Glomerular visceral epithelial cell (primary cell): ENCODE measurements around the gene ASMTL.
"Not testable (repeated sequence)": the region's sequence is repeated elsewhere in the genome, so short reads cannot be mapped to it uniquely, and the experiment has no call there.

Experiments
- DNase-seq: peaks from one replicate; pipeline ENCODE4 v3.0.0-alpha.2; 2016; ENCODE audit errors: extremely low spot score

The ASMTL gene

GRCh38 chrX:1453951-1454785, 1.5 kb upstream of the ASMTL start:
- DNase-seq: peak; percentile 82

- no peak for DNase-seq
Observed at GRCh38 chrX:1453395-1453783, 680 bp upstream of the ASMTL start.

- DNase-seq: no peak
Observed at GRCh38 chrX:1451661-1452515, 821 bp downstream of the ASMTL start.

- no peak for DNase-seq
Observed at GRCh38 chrX:1451251-1451660, 1.5 kb downstream of the ASMTL start.

DNA sequence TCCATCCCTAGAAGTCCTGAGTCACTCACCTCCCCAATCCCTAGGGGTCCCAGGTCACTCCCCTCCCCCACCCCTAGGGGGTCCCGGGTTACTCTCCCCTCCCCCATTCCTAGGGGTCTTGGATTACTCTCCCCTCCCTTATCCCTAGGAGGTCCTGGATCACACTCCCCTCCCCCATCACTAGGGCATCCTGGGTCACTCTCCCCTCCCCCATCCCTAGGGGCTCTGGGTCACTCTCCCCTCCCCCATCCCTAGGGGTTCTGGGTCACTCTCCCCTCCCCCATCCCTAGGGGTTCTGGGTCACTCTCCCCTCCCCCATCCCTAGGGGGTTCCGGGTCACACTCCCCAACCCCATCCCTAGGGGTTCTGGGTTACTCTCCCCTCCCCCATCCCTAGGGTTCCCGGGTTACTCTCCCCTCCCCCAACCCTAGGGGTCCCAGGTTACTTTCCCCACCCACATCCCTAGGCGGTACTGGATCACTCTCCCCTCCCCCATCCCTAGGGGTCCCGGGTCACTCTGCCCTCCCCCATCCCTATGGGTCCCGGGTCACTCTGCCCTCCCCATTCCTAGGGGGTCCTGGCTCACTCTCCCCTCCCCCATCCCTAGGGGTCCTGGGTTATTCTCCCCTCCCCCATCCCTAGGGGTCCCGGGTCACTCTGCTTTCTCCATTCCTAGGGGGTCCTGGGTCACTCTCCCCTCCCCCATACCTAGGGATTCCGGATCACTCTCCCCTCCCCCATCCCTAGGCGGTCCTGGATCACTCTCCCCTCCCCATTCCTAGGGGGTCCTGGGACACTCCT, 2.1 kb downstream of the ASMTL start:
- DNase-seq: no peak

DNA sequence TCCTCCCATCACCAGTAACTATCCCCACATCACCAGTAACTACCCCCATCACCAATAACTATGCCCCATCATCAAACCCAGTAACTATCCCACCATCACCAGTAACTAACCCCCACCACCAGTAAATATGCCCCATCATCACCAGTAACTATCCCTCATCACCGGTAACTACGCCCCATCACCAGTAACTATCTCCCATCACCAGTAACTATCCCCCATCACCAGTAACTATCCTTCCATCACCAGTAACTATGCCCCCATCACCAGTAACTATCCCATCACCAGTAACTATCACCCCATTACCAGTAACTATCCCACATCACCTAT, 2.9 kb downstream of the ASMTL start:
- DNase-seq: no peak

DNA sequence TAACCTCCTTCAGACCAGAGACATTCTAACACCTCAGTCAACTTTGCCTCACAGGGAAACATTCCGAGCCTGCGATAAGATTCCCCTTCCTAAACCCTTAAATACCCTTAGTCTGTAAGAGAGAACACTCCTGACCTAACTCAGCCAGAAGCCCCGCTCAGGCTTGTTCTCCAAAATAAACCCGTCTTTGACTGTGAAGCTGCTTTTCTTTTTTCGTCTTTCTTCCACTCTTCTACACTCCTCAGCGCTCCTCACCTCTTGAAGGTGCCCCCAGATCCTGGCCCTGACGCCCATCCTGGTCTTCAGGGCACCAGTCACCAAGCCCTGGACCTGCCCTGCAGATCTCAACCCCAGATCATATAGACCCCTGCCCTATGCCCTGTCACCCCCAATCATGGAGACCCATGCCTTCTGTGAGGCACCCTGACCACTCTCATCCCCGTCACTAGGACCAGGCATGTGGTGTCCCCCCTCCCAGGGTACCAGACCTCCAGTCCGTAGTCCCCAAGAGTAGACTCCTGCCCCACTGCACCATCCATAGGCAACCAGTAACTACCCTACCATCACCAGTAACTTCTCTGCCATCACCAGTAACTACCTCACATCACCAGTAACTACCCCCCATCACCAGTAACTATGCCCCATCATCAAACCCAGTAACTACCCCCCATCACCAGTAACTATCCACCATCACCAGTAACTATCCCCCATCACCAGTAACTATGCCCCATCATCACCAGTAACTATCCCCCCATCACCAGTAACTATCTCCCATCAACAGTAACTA, 3.5 kb downstream of the ASMTL start:
- DNase-seq: no peak

GRCh38 chrX:1448573-1449001, 4.1 kb downstream of the ASMTL start:
- not testable (repeated sequence) for DNase-seq

DNA sequence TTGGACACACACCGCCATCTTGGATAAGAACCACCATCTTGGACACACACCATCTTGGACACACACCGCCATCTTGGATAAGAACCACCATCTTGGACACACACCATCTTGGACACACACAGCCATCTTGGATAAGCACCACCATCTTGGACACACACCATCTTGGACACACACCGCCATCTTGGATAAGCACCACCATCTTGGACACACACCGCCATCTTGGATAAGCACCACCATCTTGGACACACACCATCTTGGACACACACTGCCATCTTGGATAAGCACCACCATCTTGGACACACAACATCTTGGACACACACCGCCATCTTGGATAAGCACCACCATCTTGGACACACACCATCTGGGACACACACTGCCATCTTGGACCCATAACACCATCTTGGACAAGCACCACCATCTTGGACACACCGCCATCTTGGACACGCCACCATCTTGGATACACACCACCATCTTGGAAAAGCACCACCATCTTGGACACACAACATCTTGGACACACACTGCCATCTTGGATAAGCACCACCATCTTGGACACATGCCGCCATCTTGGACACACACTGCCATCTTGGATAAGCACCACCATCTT, 4.6 kb downstream of the ASMTL start:
- DNase-seq: not testable (repeated sequence)

DNA sequence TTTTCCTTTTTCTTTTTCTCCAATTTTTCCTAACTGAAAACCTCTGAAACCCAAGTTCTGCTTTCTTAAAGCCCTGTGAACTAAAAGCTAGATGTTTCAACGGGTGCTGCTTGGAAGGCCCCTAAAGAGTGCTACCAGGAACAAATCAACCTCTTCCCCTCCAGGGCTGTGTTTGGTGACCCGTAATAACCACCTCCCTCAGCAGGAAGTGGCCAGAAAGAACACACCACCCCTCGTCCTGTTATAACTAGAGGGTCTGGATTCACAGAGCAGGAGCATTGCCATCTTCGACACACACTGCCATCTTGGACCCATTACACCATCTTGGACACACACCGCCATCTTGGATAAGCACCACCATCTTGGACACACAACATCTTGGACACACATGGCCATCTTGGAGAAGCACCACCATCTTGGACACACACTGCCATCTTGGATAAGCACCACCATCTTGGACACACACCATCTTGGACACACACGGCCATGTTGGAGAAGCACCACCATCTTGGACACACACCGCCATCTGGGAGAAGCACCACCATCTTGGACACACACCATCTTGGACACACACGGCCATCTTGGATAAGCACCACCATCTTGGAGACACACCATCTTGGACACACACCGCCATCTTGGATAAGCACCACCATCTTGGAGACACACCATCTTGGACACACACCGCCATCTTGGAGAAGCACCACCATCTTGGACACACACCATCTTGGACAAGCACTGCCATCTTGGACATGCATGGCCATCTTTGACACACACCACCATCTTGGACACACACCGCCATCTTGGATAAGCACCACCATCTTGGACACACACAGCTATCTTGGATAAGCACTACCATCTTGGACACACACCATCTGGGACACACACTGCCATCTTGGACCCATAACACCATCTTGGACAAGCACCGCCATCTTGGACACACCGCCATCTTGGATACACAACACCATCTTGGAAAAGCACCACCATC, 5.4 kb downstream of the ASMTL start:
- not testable (repeated sequence) for DNase-seq

DNA sequence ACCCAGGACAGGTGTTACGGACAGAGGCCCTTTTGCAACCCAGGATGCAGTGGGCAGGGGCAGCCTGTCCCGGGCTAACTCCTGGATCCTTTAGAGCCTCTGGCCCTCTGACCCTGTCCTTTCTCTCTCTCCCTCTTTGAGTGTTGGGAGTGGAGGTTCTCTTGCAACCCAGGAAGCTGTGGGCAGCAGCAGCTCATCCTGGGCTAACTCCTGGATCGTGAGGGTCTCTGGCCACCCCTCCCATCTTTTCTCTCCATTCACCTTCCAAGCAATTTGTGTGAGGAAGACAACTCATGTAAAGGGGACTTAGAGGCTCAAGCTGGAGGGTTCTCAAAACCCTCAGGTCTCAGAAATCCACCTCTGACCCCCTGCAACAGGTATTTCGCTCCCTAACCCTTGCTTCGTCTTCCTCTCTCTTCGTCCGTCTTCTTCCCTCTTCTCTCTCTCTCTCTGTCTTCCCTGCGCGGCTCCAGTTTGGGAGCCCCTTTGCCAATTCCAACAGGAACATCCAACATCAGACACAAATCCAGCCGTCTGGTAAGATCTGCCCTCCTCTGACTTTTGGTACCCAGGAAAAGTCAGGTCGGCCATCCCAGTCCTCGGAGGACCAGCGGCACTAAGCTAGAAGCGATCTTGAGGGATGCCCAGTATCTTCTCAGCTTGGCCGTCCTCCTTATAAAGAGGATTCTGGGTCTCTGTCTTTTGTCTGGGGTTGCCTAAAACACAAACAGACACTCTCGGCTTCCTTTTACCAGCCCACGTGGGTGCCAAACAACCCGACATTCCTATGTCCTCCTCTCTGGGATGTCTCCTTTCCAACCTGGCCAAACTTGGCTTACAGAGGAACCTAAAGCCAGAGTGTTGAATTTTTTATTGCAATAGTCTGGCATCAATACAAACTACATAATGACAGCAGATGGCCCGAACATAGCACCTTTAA, 7.9 kb downstream of the ASMTL start:
- no peak for DNase-seq

GRCh38 chrX:1443496-1444075, 9.1 kb downstream of the ASMTL start:
- no peak for DNase-seq

- DNase-seq: no peak
Observed at GRCh38 chrX:1442724-1443367, 9.9 kb downstream of the ASMTL start.

DNA sequence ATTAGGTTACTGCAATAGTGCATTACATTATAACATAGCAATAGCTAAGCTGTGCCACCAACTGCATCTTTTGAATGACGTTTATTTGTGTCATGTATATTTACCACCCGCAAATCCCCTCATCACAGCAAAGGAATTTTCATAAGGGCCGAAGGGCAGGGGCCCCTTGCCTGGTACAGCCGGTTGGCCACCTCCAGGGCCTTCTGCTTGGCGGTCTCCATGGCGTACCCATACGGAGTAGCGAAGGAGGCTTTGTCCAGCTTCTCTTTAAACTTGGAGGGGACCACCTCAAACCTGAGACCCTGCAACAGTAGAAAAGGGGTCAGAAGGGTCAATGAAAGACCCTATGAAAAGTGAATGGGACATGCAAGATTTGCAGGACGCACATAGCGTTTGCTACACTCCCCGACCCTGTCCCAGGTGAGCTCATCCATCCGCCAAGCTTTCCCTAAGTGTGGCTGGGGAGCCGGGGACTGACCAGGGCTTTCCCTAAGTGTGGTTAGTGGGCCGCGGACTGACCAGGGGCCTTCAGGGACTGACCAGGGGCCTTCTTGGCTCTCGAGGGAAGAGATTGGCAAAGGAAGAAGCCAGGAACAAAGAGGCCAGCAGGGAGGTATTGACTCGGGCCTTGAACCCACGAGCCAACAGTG, 10.6 kb downstream of the ASMTL start:
- DNase-seq: no peak

DNA sequence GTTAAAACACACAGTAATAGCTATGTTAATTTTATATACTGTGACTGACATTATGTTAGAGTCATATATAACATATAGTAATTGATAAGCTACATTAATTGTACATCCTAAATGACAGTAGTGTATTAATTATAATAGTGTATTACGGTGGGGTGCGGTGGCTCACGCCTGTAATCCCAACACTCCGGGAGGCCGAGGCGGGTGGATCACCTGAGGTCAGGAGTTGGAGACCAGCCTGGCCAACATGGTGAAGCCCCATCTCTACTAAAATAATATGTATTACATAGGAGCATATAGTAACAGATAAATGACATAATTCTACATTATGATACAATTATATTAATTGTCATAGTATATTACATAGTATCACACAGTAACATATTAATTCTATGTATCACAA, 12.2 kb downstream of the ASMTL start:
- DNase-seq: no peak

- no peak for DNase-seq
Observed at GRCh38 chrX:1435241-1435895, 17.3 kb downstream of the ASMTL start.

DNA sequence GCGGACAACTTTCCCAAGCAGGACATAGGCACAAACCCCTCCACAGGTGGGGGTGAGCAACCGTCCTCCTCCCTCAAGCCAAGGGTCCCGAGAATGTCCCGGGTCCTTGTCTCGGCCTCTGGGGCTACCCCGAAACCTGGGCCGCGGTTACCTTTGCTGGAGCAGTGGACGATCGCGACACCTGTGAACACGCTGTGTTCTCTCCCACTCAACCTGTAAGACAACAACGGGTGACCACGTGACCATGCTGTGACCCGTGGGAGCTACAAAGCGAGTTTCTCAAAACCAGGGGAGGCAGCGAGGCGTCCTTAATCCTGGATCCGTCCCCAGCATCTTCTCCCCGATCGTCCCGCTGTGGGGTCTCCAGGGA, 17.9 kb downstream of the ASMTL start:
- no peak for DNase-seq
